ENCODE results near the gene CSNK1D.

CSNK1D gene

GRCh38 chr17:82253179-82253544 is 20.3 kb downstream of the CSNK1D start:
- TF ChIP-seq, protein P1, sequence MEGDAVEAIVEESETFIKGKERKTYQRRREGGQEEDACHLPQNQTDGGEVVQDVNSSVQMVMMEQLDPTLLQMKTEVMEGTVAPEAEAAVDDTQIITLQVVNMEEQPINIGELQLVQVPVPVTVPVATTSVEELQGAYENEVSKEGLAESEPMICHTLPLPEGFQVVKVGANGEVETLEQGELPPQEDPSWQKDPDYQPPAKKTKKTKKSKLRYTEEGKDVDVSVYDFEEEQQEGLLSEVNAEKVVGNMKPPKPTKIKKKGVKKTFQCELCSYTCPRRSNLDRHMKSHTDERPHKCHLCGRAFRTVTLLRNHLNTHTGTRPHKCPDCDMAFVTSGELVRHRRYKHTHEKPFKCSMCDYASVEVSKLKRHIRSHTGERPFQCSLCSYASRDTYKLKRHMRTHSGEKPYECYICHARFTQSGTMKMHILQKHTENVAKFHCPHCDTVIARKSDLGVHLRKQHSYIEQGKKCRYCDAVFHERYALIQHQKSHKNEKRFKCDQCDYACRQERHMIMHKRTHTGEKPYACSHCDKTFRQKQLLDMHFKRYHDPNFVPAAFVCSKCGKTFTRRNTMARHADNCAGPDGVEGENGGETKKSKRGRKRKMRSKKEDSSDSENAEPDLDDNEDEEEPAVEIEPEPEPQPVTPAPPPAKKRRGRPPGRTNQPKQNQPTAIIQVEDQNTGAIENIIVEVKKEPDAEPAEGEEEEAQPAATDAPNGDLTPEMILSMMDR (IDR thresholded peaks at IDR 0.05; ENCODE audit: low read depth, low read length, missing control alignments): no peak
- no peak for DNase-seq (ENCODE audit: low read depth)
- no peak overlapping the region for H3K4me3 ChIP-seq (ENCODE audit: low read depth, low read length)

GRCh38 chr17:82252511-82253178 is 20.9 kb downstream of the CSNK1D start:
- H3K4me3 ChIP-seq (ENCODE audit: low read depth, low read length): no peak overlapping the region
- TF ChIP-seq, protein P1 (IDR thresholded peaks at IDR 0.05; ENCODE audit: low read depth, low read length, missing control alignments): no peak
- no peak for DNase-seq (ENCODE audit: low read depth)

- TF ChIP-seq, protein P1 (IDR thresholded peaks at IDR 0.05; ENCODE audit: low read depth, low read length, missing control alignments): no peak
Measured at GRCh38 chr17:82250868-82251500, 22.5 kb downstream of the CSNK1D start.

GRCh38 chr17:82249896-82250581 is 23.5 kb downstream of the CSNK1D start:
- no peak for DNase-seq (ENCODE audit: low read depth)
- TF ChIP-seq, protein P1 (IDR thresholded peaks at IDR 0.05; ENCODE audit: low read depth, low read length, missing control alignments): no peak

More at GRCh38 chr17:82250868-82251500, 22.5 kb downstream of the CSNK1D start:
- no peak for DNase-seq (ENCODE audit: low read depth)
- H3K4me3 ChIP-seq (ENCODE audit: low read depth, low read length): no peak overlapping the region

DNA sequence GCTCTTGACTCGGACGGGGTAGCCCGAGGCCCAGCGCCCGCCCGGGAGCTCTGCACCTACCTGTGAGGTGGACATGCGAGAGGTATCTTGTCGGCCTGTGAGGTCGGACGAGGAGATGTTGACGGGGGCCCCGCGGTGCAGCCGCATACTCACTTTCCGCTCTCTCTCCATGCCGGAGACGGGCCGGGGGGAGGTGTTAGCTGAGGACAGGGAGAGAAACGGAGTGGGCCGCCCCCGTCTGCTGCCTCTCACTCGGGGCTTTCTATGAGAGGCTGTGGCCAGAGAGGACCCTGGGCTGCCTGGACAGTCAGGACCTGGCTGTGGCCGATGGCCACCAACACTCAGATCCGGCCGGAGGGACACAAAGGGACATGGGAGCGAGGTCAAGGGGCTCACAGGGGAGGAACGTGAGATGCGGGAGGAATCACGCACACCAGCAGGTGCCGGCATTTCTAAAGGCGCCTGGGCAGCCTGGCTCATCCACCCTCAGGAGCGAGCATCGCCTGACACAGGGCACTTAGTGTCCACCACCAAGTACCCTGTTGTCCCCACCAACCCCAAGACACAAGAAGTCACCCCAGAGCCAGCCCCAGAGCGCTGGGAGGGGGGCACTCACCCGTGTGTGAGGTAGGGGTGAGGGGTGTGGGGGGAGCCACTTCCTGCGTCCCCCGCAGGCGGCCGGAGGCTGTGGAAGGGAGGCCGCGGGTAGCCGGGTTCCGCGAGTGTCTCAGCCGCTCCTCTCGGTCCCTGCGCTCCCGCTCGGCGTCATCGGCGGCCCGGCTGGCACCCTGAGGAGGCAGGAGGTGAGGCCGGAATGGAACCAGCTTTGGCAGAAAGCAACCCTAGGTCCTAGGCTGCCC is 24.5 kb downstream of the CSNK1D start:
- H3K4me3 ChIP-seq (ENCODE audit: low read depth, low read length): no peak overlapping the region
- DNase-seq (ENCODE audit: low read depth): no peak
- TF ChIP-seq, protein P1 (IDR thresholded peaks at IDR 0.05; ENCODE audit: low read depth, low read length, missing control alignments): no peak

More at GRCh38 chr17:82249896-82250581, 23.5 kb downstream of the CSNK1D start:
- H3K4me3 ChIP-seq (ENCODE audit: low read depth, low read length): no peak overlapping the region

- no peak for DNase-seq (ENCODE audit: low read depth)
- no peak overlapping the region for H3K4me3 ChIP-seq (ENCODE audit: low read depth, low read length)
- TF ChIP-seq, protein P1 (IDR thresholded peaks at IDR 0.05; ENCODE audit: low read depth, low read length, missing control alignments): no peak
Measured at GRCh38 chr17:82247856-82248671, 25.4 kb downstream of the CSNK1D start.
